Measurements from ENCODE around the gene TJP2. TPM values are rescaled to one million over a fixed set of nuclear protein-coding genes. Genes with fewer than 3 reads are reported as not detected.

The TJP2 gene
- total RNA-seq, 2 donors from 2014 or later, result 207 to 226 TPM

- no peak for DNase-seq (ENCODE audit: low spot score)
- peaks cover 15 to 34% of the 10 kb centered on the region in 2 donors for H3K4me1 ChIP-seq (ENCODE audit: control insufficient read depth in 1 of 2, low read depth in 2 of 2)
- no peak overlapping the region for H3K4me3 ChIP-seq
- H3K9me3 ChIP-seq, result no peaks in the 10 kb centered on the region
- TF ChIP-seq CTCF (IDR thresholded peaks at IDR 0.05), result no peak
- no peak overlapping the region for H3K27ac ChIP-seq
- no peak for ATAC-seq (ENCODE audit: insufficient number of reproducible peaks, low FRiP score, low read depth)
- H3K36me3 ChIP-seq, result no peaks in the 10 kb centered on the region
- H3K27me3 ChIP-seq (replicated peaks; ENCODE audit: insufficient read depth), result no peaks in the 10 kb centered on the region
Measured at GRCh38 chr9:69136185-69136584, 37.9 kb upstream of the TJP2 start.

GRCh38 chr9:69136779-69137178 is 37.3 kb upstream of the TJP2 start:
- no peak overlapping the region for H3K27ac ChIP-seq
- no peak for ATAC-seq (ENCODE audit: insufficient number of reproducible peaks, low FRiP score, low read depth)

GRCh38 chr9:69137311-69137710 is 36.8 kb upstream of the TJP2 start:
- Histone ChIP-seq H3K36me3 (no peaks in the 10 kb centered on the region), H3K9me3 (no peaks in the 10 kb centered on the region), H3K27me3 (replicated peaks; ENCODE audit: insufficient read depth) (no peaks in the 10 kb centered on the region), H3K4me1 (ENCODE audit: control insufficient read depth in 1 of 2, low read depth in 2 of 2) (peaks cover 10 to 29% of the 10 kb centered on the region in 2 donors), H3K27ac (no peak overlapping the region), H3K4me3 (no peak overlapping the region)
- no peak for TF ChIP-seq CTCF (IDR thresholded peaks at IDR 0.05)
- ATAC-seq (ENCODE audit: insufficient number of reproducible peaks, low FRiP score, low read depth), result no peak
- DNase-seq (ENCODE audit: low spot score), result no peak

More at GRCh38 chr9:69136779-69137178, 37.3 kb upstream of the TJP2 start:
- Histone ChIP-seq H3K27me3 (replicated peaks; ENCODE audit: insufficient read depth) (no peaks in the 10 kb centered on the region), H3K4me3 (no peak overlapping the region), H3K36me3 (no peaks in the 10 kb centered on the region), H3K9me3 (no peaks in the 10 kb centered on the region), H3K4me1 (ENCODE audit: control insufficient read depth in 1 of 2, low read depth in 2 of 2) (peaks cover 11 to 29% of the 10 kb centered on the region in 2 donors)
- TF ChIP-seq CTCF (IDR thresholded peaks at IDR 0.05), result no peak
- no peak for DNase-seq (ENCODE audit: low spot score)

GRCh38 chr9:69139596-69139995 is 34.5 kb upstream of the TJP2 start:
- ATAC-seq (ENCODE audit: insufficient number of reproducible peaks, low FRiP score, low read depth), result no peak
- no peak for DNase-seq (ENCODE audit: low spot score)

GRCh38 chr9:69140123-69140735 is 33.8 kb upstream of the TJP2 start:
- H3K27ac ChIP-seq, result no peak overlapping the region
- ATAC-seq (ENCODE audit: insufficient number of reproducible peaks, low FRiP score, low read depth), result no peak
- no peak overlapping the region for H3K4me3 ChIP-seq
- H3K4me1 ChIP-seq (ENCODE audit: control insufficient read depth in 1 of 2, low read depth in 2 of 2), result peaks cover 9 to 11% of the 10 kb centered on the region in 2 donors
- no peaks in the 10 kb centered on the region for H3K27me3 ChIP-seq (replicated peaks; ENCODE audit: insufficient read depth)
- no peak for TF ChIP-seq CTCF (IDR thresholded peaks at IDR 0.05)
- H3K36me3 ChIP-seq, result no peaks in the 10 kb centered on the region
- no peak for DNase-seq (ENCODE audit: low spot score)
- H3K9me3 ChIP-seq, result no peaks in the 10 kb centered on the region

More at GRCh38 chr9:69139596-69139995, 34.5 kb upstream of the TJP2 start:
- no peak overlapping the region for H3K4me3 ChIP-seq
- H3K9me3 ChIP-seq, result no peaks in the 10 kb centered on the region
- TF ChIP-seq CTCF (IDR thresholded peaks at IDR 0.05), result no peak
- H3K4me1 ChIP-seq (ENCODE audit: control insufficient read depth in 1 of 2, low read depth in 2 of 2), result peaks cover 9 to 11% of the 10 kb centered on the region in 2 donors
- H3K36me3 ChIP-seq, result no peaks in the 10 kb centered on the region
- no peaks in the 10 kb centered on the region for H3K27me3 ChIP-seq (replicated peaks; ENCODE audit: insufficient read depth)
- H3K27ac ChIP-seq, result no peak overlapping the region
